Activated T-cell treated with anti-CD3 and anti-CD28 coated beads for 48 hours (primary cell): ENCODE measurements around the gene TOMM6.

Source experiments
- DNase-seq: peaks from one replicate; pipeline ENCODE4 v3.0.0-alpha.2; 2020; ENCODE audit warnings: low read depth

TOMM6 gene

GRCh38 chr6:41824571-41825569, 37.4 kb downstream of the TOMM6 start:
- DNase-seq, result no peak

GRCh38 chr6:41826343-41827022, 39.0 kb downstream of the TOMM6 start:
- no peak for DNase-seq

- DNase-seq, result no peak
These were observed 44.8 kb downstream of the TOMM6 start for GRCh38 chr6:41832263-41832662.

- no peak for DNase-seq
These were observed 48.6 kb downstream of the TOMM6 start for GRCh38 chr6:41836022-41836659.

GRCh38 chr6:41836660-41837052, 49.2 kb downstream of the TOMM6 start:
- no peak for DNase-seq
